T-helper 9 cell (primary cell): ENCODE measurements around the gene ZNF678.
"Not testable (repeated sequence)": the region's sequence is repeated elsewhere in the genome, so short reads cannot be mapped to it uniquely, and the experiment has no call there.

Source experiments
- DNase-seq: peaks from one replicate; pipeline ENCODE4 v3.0.0-alpha.2; 2020

The ZNF678 gene

DNA sequence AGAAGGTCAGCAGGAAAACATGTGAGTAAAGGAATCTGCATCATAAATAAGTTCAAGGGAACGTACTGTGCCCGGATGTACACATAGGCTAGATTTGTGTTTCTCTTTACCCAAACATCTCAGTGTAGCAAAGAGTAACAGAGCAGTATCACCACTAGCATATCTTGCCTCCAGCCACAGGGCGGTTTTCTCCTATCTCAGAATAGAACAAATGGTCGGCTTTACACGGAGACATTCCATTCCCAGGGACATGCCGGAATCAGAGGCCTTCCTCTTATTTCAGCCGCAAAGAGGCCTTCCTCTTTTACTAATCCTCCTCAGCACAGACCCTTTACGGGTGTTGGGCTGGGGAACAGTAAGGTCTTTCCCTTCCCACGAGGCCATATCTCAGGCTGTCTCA is 42.9 kb downstream of the ZNF678 start:
- not testable (repeated sequence) for DNase-seq

DNA sequence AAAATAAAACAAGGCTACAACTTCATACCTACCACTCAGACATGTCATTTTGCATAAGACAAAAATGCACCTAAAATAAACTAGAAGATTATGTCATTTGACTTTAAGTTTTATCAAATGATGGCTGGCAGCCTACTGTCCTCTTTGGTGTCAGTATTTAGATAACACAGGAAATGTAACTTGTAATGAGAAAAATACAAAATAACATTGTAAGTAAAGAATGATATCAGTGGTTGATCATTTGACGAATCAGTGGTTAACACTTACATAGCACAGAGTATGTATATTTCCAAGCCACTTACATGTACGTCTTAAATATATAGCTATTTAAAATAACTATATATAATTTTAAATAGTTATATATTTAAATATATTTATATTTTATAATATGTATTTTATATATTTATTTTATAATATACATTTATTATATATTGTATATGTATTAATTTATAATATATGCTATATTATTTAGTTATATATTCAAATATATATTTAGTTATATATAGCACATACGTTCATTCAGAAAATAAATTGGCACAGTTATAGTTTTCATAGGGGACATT is 44.1 kb downstream of the ZNF678 start:
- no peak for DNase-seq

DNA sequence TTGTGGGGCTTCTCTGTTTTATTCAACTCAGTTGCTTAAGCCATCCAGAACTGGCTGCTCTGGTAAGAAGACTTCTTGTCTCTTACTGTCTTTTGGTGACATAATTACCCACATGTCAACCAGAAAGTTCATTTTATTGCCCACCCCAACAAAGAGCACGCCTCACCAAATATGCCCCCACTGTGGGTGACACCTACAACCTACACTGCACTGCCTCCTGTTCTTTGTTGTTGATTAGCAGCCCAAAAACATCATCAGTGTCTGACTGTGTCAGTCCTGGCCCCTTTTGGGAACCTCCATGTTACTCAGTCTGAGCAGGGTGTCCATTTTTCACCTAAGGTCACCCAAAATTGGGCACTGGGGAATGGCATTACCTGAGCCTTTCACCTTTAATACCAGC is 49.3 kb downstream of the ZNF678 start:
- DNase-seq: no peak

DNA sequence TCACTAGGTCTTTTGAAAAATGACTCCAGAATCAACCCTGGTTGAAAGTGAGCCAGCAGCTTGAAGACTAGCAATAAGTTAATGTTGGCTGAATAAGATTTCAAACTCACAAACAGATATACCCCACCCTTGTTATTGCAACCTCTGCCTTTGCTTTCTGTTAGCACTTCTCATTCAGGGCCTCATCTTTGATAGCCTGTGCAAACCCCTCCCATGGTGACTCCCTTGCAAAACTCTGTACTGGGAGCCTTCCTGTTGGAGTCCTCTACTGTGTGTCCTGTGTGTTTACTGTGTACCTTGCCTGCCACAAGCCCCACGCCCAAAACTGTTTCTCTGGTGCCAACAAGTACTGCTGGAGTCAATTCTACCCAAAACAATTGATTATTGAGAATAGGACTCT is 50.2 kb downstream of the ZNF678 start:
- no peak for DNase-seq

DNA sequence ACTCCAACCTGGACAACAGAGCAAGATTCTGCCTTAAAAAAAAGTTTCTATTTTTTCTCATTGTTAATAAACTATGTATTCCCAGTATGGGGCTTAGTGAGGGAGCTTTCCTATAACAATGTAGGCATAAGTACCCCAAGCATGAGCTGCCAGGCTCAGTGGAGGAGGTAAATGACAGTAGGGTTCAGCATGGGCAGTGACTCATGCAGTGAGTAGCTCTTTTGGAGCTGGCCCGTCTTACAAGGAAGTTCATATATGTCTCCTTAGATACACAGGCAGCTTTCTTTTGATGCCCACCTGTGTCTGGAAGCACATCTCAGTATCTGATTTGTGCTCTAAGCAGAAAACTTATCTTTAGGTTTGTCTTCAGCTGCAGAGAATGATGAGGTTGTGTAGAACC is 57.9 kb downstream of the ZNF678 start:
- DNase-seq: no peak

DNA sequence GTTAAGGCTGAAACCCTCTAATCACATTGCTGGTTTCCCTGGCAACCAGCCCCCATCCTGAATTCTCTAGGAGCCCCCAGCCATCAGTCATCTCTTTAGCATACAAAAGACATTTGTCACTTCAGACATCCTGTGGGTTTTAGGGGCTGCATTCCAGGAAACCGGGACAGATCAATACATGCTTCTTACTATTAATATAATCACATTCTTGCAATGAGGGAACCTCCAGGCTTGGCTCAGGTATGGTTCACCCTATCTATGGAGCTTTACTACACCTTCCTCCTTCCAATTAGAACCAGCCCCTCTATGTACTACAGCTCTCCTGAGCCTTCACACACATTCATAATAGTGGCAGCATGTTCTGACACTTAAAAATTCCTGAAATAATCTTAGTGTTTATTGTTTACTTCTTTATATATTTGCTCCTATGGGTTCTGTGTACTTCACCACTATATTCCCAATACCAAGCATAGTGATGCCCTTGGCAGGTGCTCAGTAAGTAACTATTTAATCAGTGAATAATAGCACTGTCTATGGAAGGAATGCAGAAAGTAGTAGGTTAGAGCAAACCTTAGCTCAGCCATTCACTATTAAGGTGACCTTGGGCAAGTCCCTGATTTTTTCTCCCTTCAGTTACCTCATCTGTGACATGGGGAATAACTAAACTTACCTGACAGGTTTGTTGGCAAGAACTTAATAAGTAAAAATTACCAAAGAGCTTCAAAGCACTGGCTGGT is 59.6 kb downstream of the ZNF678 start:
- DNase-seq: no peak

DNA sequence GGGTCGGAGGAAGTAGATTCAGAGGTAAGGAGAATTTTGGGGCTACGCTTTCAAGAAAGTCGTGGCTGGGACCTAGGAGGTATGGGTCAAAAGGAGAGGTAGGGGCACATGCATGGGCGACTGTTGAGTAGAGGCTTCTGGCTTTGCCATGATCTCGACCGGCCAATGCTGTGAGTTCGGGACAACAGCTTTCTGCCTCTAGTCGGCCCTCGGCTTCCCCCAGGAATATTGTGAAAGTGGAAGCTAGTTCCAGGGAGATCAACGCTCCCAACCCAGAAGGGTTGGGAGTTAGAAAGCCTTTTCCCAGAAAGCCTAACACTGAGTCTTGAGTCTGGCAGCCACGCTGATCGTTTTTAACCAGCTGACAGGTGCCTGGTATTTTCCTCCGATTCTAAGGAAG is 69.0 kb downstream of the ZNF678 start:
- DNase-seq: no peak

DNA sequence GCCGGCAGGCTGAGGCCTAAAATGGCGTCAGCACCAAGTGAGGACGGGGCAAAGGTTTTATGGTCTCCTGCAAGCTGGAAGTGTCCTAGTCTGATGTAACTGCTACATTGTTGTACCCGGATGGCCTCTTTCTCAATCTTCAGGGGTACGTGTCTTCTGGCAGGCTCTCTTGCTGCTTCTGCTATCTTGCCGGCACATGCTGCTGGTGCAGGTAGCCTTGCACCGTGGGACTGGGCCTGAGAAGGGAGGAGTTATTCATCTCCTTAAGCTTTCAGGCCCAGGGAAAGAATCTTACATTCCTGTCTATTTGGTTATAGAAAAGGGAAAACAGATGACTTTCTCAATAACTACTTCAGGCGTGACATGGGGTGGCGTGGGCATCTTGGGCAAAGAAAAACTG is 72.2 kb downstream of the ZNF678 start:
- no peak for DNase-seq

DNA sequence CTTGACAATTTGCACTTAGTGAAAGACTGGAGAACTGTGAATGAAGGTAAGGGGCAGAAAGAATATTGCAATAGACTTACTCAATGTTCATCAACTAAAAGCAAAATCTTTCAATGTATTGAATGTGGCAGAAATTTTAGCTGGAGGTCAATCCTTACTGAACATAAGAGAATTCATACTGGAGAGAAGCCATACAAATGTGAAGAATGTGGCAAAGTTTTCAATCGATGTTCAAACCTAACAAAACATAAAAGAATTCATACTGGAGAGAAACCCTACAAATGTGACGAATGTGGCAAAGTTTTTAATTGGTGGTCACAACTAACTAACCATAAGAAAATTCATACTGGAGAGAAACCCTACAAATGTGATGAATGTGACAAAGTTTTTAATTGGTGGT is 91.1 kb downstream of the ZNF678 start:
- DNase-seq: no peak

DNA sequence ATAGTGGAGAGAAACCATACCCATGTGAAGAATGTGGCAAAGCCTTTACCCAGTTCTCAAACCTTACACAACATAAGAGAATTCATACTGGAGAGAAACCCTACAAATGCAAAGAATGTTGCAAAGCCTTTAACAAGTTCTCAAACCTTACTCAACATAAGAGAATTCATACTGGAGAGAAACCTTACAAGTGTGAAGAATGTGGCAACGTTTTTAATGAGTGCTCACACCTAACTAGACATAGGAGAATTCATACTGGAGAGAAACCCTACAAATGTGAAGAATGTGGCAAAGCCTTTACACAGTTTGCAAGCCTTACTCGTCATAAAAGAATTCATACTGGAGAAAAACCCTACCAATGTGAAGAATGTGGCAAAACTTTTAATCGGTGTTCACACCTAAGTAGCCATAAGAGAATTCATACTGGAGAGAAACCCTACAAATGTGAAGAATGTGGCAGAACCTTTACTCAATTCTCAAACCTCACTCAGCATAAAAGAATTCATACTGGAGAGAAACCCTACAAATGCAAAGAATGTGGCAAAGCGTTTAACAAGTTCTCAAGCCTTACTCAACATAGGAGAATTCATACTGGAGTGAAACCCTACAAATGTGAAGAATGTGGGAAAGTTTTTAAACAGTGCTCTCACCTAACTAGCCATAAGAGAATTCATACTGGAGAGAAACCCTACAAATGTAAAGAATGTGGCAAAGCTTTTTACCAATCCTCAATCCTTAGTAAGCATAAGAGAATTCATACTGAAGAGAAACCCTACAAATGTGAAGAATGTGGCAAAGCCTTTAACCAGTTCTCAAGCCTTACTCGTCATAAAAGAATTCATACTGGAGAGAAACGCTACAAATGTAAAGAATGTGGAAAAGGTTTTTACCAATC is 91.7 kb downstream of the ZNF678 start:
- DNase-seq: no peak

DNA sequence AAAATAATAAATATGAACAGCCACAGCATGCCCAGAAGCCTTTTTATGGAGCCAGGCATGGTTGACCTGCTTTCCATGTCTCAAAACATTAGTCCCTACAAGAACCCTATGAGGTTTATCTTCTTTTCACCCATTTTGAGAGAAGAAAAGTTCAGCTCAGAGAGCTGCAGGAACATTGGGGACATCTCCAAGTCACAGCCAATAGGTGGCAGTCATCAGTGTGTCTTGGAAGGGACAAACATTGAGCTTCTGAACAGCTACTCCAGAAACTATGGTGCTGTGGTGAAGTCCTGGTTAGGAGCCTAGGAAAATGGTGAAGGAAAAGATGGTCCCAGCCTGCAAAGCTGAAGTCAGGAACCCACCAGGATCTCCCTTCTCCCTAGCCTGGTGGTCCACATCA is 98.1 kb downstream of the ZNF678 start:
- no peak for DNase-seq

DNA sequence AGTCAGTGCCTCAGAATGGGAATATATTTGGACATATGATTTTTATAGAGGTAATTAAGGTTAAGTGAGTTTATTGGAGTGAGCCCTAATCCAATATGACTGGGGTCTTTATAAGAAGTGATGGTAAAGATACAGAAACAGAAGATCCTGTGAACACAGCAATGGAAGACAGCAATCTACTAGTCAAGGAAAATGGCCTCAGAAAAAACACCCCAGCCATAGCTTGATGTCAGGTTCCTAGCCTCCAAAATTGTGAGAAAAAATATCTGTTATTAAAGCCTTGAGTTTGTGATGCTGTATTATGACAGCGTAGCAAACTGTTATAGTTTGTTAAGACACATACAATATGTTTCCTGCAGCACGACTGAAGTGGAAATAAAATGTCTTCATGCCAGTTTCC is 99.6 kb downstream of the ZNF678 start:
- no peak for DNase-seq

DNA sequence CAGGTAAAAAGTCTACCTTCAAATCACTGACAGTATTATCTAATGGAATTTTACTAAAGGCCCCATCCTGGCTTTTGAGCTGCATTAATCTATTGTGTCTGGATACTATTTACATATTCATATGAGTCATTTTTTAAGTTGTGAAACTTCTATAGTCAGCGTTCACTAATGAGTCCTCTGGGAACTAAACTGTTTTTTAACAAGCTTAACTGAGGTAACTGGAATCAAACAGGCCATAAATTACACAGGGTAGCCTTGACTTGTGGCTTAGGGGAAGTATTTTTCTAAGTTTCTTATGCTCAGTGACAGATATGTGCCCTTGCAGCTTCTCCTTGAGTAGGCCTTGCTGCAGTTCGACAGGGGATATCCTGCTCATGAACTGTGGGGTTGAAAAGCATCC is 102.9 kb downstream of the ZNF678 start:
- no peak for DNase-seq

DNA sequence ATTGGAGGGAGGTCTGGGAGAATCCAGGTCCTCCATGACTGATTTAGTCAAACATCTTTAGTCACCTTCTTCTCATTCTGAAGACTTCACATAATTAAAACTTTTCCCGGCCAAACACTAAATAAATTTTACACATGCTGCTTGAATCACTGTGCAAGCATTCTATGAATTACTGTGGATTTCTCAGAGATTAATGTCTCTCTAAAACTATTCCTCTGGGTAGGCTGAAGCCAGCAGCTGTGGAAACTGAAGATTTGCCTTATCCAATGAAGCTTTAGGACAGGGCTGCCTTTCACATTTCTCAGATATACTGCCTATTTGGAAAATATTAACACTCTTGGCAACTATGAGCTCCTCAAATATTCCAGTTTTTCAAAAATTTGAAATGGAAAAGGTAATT is 110.1 kb downstream of the ZNF678 start:
- DNase-seq: no peak

DNA sequence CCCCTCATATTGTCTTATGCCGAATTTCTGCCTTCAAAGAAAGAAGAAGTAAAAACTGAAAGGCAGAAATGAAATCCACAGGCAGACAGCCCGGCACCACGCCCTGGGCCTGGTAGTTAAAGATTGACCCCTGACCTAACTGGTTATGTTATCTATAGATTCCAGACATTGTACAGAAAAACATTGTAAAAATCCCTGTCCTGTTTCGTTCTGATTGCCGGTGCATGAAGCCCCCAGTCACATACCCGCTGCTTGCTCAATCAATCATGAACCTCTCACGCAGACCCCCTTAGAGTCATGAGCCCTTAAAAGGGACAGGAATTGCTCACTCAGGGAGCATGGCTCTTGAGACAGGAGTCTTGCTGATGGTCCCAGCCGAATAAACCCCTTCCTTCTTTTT is 122.5 kb downstream of the ZNF678 start:
- DNase-seq: no peak

DNA sequence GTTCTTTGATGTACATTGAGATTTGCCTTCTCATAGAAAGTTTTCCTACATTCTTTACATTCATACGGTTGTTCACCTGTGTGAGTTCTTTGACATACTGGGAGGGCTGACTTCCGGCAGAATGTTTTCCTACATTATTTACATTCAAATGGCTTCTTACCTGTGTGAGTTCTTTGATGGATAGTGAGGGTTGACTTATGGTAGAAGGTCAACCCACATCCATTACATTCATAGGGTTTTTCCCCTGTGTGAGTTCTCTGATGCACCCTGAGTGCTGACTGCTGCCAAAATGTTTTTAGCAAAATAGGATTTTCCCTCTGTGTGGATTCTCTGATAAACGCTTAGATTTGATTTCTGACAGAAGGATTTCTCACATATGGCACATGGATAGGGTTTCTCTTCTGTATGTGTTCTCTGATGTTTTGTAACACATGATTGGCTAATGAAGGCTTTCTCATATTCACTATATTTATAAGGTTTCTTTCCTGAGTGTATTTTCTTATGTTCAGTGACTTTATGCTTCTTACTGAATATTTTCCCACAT is 134.0 kb downstream of the ZNF678 start:
- DNase-seq: no peak

DNA sequence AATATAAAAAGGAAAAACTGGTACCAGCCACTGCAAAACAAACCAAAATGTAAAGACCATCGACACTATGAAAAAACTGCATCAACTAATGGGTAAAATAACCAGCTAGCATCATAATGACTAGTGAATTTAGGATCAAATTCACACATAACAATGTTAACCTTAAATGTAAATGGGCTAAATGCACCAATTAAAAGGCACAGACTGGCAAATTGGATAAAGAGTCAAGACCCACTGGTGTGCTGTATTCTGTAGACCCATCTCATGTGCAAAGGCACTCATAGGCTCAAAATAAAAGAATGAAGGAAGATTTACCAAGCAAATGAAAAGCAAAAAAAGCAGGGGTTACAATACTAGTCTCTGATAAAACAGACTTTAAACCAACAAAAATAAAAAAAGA is 138.3 kb downstream of the ZNF678 start:
- DNase-seq: not testable (repeated sequence)

DNA sequence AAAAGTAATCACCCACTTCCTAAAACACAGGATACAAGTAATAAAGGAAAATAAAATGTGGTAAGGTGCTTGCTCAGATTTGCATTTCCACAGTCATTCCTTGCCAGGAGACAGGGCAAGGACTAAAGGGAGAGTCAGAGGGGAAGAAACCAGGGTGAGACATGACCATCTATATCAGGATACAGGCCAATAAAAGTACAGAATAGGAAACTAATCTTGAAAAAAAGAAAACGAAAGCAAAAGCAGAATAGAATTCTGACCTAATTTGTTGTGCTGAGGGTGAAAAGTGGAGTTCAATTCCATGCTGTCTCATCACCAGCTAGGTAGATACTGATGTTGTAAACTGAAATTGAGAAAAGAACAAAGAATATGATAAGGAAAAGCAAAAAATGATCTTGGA is 144.5 kb downstream of the ZNF678 start:
- no peak for DNase-seq

DNA sequence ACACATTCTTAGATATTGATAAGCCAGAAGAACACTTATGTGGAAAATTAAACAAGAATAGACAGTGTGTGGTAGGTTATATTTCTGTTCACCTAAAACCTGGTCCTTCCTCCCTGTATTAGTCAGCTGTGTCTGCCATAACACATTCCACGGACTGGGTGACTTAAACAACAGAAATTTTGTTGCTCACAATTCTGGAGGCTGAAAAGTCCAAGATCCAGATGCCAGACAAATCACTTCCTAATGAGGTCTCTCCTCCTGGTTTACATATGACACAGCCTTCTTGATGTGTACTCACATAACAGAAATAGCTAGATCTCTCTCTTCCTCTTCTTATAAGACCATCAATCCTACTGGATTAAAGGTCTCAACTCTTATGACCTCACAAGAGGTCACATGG is 146.1 kb downstream of the ZNF678 start:
- no peak for DNase-seq

DNA sequence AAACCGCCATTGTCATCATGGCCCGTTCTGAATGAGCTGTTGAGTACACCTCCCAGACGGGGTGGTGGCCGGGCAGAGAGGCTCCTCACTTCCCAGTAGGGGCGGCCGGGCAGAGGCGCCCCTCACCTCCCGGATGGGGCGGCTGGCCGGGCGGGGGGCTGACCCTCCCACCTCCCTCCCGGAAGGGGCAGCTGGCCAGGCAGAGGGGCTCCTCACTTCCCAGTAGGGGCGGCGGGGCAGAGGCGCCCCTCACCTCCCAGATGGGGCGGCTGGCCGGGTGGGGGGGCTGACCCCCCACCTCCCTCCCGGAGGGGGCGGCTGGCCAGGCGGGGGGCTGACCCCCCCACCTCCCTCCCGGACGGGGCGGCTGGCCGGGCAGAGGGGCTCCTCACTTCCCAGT is 147.1 kb downstream of the ZNF678 start:
- not testable (repeated sequence) for DNase-seq

DNA sequence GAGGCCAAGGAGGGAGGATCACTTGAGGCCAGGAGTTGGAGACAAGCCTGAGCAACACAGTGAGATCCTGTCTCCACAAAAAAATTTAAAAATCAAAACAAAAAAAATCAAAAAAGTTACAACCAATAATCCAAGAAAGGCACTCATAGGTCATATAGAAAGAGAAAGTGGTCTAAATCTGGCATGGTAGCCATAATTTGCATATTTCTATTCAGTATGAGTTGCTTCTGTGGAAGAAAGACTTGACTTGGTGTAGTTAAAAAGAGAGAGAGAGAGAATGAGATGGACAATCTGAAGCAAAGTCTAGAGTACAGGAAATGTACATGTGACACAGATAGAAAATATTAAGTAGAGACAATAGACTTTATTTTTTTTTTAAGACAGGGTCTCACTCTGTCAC is 149.3 kb downstream of the ZNF678 start:
- no peak for DNase-seq

DNA sequence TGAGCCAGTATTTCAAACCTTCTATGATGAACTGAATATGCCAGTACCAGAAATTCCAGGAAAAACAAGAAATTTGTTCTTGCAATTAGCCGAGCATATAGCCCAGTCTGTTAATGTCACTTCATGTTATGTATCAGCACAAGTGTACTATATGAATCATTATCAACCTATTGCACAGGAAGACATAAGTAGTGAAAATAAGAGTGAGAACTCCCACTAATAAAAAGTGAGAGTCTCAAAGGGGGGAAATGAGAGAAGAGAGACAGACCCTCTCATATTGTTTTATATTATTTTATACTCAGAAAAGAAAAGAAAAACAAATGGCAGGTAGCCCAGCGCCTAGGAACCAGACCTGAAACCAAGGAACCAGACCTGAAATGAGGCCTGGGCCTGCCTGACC is 155.6 kb downstream of the ZNF678 start:
- DNase-seq: no peak

DNA sequence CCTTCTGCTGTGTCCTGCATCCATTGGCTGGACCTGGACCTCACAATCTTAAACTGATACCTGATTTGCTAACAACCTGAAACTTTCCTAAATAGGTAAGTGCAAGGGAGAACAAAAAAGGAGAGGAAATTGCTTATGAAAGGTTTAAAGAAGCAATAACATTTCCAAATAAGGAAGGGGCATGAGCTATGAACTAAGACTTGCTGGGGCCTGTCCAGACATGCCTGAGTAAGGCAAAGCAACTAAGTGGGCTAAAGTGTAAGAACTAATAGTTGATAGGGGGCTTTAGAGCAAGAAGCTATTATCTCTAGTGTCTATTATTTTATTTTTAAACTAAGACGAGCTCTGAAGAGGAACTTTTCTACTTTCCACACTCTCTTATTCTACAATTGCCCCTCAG is 160.1 kb downstream of the ZNF678 start:
- DNase-seq: no peak

DNA sequence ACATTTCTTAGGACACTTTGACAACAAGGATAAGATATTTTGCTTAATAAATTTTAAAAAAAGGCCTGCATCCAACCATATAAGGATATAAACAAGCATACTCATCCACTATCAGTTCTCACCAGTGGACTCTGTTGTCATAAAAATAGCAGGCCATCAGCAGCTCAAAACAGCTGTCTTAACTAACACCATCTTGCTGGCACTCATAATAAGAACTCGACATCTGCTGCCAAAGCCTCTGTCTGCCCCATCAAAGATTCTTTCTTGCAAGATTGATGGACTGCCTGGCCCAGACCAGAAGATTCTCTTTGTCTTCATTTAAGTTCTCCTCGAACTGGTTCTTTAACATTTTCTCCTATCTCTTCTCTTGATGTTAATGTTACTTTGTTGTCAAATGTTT is 161.7 kb downstream of the ZNF678 start:
- DNase-seq: no peak
